ENCODE data around the gene INSRR.

Gene INSRR

GRCh38 chr1:156845055-156845952 is 13.6 kb downstream of the INSRR start:
- no peak for DNase-seq (ENCODE audit: low spot score)
- TF ChIP-seq CTCF (IDR thresholded peaks at IDR 0.05), result no peak
- Histone ChIP-seq H3K27ac (no peak overlapping the region), H3K4me3 (peak overlapping the region; percentile 25)

- Histone ChIP-seq H3K27ac (no peak overlapping the region), H3K4me3 (no peak overlapping the region)
- no peak for TF ChIP-seq CTCF (IDR thresholded peaks at IDR 0.05)
- DNase-seq (ENCODE audit: low spot score), result no peak
These were observed 14.3 kb downstream of the INSRR start for GRCh38 chr1:156844638-156845037.

- no peak for TF ChIP-seq CTCF (IDR thresholded peaks at IDR 0.05)
These were observed 14.8 kb downstream of the INSRR start for GRCh38 chr1:156844102-156844501.

GRCh38 chr1:156842618-156843300 is 16.2 kb downstream of the INSRR start:
- DNase-seq (ENCODE audit: low spot score), result no peak
- no peak for TF ChIP-seq CTCF (IDR thresholded peaks at IDR 0.05)
- Histone ChIP-seq H3K4me3 (no peak overlapping the region), H3K27ac (no peak overlapping the region)

More at GRCh38 chr1:156844102-156844501, 14.8 kb downstream of the INSRR start:
- DNase-seq (ENCODE audit: low spot score), result no peak
- H3K4me3 ChIP-seq, result no peak overlapping the region
- H3K27ac ChIP-seq, result no peak overlapping the region

GRCh38 chr1:156841295-156841855 is 17.5 kb downstream of the INSRR start:
- Histone ChIP-seq H3K4me3 (no peak overlapping the region), H3K27ac (no peak overlapping the region)
- no peak for TF ChIP-seq CTCF (IDR thresholded peaks at IDR 0.05)
- no peak for DNase-seq (ENCODE audit: low spot score)

GRCh38 chr1:156840898-156841279 is 18.0 kb downstream of the INSRR start:
- DNase-seq (ENCODE audit: low spot score), result no peak
- Histone ChIP-seq H3K27ac (no peak overlapping the region), H3K4me3 (no peak overlapping the region)
- TF ChIP-seq CTCF (IDR thresholded peaks at IDR 0.05), result no peak

Data from coronary artery (tissue), 2 donors.